Stimulated activated CD4-positive, alpha-beta T cell treated with anti-CD3 and anti-CD28 coated beads, Interleukin-4, amount 100 ng/mL, for 1 hour (primary cell): ENCODE data around the gene TMEM161A.
"Not testable (repeated sequence)": the region's sequence is repeated elsewhere in the genome, so short reads cannot be mapped to it uniquely, and the experiment has no call there.

ENCODE experiments used
- DNase-seq: peaks from one replicate; pipeline ENCODE4 v3.0.0-alpha.2; 2020

Gene TMEM161A

DNA sequence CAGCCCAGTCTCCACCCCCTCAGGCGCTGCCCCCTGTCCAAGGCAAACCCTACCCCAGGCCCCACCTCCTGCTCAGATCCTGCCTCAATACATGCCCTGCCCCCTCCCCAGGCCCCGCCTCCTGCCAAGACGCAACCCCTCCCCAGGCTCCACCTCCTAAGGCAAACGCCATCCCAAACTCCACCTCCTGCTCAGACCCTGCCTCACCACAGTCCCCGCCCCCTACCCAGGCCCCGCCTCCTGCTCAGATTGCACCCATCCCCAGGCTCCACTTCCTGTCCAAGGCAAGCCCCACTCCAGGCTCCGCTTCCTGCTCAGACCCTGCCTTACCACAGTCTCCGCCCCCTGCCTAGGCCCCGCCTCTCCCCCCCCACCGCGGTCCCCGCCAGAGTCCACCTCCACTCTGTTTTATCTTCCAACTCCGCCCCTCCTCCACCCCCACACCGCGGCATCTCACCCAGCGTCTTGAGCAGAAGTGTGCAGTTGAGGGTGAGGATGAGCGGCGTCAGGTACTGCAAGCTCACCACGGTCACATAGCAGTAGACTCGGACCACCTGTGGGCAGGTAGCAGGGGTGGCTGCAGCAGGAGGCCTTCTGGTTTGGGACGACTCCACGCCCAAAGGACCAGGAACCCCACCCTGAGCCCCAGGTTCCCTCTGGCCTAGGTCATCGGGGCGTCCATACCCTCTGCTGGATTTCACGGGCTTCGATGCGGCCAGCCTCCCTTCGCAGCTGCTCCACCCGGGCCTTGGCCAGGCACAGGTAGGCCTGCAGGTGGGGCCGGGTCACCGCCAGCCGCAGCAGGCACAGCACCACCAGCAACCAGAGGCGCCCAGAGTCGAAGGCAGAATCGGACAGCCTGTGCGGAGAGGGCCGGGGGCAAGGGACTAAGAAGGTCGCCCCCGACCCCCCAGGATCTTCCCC is 17.7 kb downstream of the TMEM161A start:
- DNase-seq: no peak

DNA sequence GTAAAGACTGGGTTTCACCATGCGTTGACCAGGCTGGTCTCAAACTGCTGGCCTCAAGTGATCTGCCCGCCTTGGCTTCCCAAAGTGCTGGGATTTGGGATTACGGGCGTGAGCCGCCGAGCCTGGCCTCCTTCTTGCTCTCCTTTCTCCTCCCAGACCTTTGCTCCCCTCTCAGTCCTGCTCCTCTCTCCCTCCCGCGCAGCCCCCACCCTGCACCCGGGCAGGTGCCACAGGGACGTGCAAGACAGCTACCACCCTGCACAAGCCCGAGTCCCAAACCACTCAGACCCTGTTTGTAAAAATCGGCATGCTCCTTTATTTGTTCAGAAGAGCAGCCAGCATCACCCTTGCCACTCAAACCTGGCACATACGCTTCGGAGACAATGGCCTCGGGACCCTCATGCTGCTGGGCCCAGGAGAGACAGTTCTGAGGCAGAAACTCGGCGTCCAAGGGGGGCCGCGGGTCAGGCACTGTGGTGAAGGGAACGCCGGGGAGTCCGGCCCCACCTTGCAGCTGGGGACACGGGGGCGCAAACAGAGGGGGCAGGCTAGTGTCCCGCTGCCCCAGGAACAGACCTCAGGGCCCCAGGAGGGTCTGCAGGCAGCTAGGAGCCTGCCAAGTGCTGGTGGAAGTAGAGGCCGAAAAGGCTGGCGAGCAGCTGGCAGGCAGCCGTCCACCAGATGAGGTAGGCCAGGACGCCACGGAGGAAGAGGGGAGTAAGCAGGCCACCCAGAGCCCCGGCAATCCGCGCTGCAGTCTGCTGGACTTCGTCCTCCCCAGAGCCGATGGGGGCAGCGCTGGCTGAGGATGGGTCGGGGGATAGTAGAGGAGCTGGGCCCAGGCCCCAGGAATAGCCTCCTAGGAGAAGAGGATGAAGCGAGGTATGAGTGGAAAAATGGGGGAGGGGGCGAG is 18.7 kb downstream of the TMEM161A start:
- DNase-seq: no peak

DNA sequence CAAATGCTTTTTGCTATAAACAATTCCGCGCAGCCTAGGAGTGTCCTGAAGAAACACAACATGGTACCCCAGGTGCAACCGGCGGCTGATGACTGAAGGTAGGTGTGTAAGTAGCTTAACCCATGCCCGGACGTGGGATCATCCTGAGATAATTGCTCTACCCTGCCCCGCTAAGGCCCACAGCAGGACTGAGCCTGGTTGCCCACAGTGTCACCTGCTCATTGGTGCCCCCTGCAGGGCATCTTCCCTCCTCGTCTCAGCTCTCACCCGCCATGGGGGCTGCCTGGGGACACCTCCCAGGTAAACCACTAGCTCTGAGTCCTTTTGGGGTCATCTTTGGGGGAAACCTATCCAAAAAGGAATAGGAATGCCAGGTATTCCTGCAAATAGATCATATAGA is 22.3 kb downstream of the TMEM161A start:
- peak; percentile 50 for DNase-seq

DNA sequence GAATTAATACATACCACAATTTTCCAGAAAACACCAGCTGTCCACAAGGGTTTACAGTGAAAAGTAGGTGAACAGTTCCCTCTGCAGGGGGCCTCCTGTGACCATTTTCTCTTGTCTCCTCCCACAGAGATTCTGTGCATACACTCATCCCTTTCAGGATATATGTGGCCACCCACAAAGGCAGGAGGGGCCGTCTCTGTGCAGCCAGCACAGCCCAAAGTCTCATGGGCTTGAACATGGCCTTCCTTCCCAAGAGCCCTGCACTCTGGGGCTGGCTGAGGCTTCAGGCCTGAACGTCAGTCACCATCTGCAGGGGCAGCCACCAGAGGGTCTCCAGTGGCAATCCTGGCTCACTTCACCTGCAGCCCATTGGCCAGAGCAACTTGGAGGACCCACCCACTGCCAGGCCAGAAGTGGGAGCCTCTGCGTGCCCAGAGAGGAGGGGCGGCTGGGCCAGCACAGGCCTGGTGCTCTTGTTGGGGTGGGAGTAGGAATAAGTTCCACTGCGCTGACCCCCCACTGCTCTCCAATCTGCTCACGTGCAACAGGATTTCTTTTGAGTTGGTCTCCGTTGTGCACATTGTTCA is 25.1 kb downstream of the TMEM161A start:
- no peak for DNase-seq

DNA sequence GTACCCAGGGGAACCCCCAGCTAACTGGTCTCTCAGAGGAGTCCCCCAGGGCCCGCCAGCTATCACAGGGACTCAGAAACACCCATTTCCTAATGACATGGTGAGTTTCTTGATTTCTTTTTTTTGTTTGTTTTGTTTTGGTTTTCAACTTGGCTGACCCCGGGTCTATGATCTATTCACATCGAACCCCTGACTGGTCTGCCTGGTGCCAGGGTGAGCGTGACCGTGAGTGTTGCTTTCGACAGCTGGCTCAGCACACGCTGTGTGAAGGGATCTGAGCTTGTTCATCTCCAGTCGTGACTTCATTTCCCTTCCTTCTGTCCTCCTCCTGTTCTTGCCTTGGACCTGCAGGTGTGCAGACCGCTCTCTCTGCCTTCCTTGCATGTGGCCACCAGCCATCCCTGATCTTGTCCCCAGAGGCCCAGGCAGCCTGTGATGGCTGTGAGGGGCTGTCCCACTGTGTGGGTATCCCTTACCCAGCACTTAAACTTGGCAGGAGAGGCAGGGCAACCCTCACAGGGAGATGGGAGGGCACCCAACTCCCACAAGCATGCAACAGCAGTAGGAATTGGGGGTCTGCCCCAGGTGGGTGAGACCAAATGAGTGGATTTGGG is 26.2 kb downstream of the TMEM161A start:
- DNase-seq: no peak

DNA sequence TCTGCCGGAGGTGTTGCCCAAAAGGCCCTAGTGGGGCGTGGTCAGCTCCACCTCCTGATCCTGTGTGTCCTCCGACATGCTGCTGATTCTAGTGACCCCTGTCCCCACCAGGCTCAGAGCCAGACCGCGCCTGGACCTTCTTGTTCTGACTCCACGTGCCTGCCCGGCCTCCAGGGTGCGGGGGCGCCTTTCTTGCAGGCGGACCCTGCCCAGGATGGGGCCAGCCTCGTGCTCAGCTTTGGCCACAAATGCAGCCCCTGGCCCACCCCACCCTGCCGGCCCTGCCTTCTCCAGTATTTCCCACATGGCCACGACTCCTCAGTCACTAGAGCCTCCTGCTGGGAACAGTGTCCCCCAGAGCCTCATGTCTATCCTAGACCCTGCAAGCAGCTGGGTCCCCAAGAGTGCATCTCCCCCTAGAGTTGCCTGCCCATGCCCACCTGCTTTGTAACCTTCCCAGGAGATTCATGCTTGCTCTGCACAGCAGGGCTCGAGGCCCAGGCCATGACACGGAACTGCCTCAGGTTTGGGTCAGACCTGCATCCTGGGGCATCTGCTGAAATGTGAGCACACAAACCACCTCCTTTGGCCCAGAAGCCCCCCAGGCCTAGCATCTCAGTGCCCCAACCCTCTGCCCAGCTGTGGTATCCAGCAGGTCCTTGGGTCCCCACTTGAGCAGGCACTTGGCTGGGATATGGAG is 27.0 kb downstream of the TMEM161A start:
- DNase-seq: no peak

DNA sequence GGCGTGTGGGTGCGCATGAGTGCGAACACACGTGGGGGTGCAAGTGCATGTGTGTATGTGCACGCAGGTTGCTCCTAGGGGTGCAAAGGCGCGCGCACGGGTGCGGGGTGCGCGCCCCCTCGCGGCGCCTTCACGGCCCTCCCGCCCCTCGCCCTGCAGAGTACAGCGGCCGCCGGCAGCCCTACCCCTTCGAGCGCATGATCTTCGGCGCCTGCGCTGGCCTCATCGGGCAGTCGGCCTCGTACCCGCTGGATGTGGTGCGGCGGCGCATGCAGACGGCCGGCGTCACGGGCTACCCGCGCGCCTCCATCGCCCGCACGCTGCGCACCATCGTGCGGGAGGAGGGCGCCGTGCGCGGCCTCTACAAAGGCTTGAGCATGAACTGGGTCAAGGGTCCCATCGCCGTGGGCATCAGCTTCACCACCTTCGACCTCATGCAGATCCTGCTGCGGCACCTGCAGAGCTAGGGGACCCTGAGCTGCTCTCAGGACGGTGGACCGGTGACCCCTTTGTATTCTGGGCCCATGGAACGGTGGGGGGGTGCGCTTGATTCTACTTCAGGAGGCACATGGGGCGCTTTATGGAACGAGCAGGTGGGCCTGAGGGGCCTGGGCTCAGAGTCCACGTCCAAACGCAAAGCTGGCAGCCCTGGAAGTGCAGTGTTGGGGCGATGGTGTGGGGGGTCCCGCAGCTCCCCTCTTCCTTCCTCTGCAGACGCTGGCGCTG is 27.7 kb downstream of the TMEM161A start:
- DNase-seq: peak; percentile 8

DNA sequence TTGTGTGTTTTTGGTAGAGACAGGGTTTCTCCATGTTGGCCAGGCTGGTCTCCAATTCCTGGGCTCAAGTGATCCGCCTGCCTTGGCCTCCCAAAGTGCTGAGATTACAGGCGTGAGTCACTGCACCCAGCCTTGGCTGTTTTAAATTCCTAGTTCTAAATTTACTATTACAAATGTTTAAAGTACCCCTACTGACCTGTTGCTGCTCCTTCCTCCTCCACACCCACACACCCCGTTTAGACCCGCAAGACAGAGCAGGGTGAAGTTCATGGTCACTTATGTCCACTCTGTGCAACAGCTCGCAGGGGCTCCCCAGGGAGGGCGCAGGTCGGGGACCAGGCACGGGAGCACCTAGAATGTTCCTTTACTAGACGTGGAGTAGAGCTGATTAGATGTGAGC is 28.7 kb downstream of the TMEM161A start:
- DNase-seq: no peak

DNA sequence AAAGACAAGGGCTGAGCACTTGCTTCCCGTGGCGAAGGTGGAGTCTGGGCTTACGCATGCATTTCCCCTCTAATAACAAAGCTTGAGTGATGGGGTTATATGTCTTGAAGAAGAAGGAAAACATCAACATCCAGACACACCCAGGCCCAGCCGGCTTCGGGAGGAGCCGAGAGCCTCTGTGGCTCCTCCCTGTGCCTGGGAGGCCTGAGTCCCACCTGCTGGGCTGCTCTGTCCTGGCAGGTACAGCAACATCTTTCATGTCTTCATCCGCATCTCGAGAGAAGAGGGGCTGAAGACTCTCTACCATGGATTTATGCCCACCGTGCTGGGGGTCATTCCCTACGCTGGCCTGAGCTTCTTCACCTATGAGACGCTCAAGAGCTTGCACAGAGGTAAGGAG is 30.6 kb downstream of the TMEM161A start:
- no peak for DNase-seq

DNA sequence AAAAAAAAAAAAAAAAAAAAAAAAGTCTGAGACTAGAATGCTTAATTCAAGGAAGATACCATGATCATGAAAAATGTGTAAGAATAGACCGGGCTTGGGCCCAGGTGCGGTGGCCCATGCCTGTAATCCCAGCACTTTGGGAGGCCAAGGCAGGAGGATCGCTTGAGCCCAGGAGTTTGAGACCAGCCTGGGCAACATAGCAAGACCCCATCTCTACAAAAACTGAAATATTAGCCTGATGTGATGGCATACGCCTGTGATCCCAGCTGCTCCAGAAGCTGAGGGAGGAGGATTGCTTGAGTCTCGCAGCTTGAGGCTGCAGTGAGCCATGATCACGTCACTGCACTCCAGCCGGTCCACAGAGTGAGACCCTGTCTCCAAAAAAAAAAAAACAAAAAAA is 31.3 kb downstream of the TMEM161A start:
- DNase-seq: not testable (repeated sequence)

DNA sequence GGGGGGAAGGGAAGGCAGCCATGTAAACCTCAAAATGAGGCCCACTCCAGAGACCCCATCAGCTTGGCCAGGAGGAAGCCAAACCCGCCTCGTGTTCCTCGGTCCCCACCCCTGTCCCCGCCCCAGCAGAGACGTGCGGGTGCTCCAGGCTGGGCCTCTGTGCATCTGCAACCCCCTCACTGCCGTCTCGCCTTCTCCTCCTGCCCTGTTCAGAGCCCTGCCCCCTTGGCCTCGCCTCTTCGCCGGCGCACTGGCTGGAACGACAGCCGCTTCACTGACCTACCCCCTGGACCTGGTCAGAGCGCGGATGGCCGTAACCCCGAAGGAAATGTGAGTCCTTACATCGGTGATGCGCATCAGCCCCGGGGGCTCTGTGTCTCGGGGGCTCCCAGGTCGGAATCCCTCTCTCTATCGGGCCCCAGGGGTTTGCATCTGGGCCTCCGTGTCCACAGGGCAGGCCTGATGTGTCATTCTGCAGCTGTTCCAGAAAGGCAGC is 32.2 kb downstream of the TMEM161A start:
- no peak for DNase-seq

DNA sequence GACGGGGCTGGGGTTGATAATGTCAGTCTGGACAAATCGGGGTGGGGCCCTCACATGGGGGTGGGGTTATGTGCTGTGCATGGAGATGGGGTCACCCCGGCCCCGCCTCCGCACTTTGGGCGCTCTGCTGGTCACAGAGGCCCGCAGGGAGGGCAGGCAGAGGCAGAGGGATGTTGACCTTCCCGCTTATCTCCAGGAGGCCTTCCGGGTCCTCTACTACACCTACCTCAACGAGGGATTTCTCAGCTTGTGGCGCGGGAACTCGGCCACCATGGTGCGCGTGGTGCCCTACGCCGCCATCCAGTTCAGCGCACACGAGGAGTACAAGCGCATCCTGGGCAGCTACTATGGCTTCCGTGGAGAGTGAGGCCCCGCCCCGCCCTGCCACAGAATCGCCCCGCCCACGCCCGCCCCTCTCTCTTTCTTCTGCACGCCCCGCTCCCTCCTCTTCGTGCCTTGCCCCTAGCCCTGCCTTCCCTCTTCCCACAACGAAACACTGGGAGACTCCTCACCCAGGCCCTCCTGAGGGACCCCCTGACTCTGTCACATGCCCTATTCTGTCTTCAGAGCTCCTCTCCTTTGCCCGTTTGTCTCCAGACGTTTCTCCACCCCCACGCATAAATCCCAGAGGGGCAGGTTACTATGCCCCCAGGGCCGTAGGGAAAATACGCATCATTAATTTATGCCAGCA is 32.8 kb downstream of the TMEM161A start:
- no peak for DNase-seq

DNA sequence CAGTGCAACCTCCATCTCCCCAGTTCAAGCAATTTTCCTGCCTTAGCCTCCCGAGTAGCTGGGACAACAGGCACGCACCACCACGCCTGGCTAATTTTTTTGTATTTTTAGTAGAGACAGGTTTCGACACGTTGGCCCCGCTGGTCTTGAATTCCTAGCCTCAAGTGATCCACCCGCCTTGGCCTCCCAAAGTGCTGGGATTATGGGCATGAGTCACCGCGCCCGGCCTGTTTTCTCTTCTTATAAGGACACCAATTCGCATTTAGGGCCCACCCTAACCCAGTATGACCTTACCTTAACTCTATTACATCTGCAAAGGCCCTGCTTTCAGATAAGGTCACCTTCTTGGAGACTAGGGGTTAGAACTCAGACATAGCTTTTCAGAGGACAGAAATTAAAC is 35.1 kb downstream of the TMEM161A start:
- no peak for DNase-seq

DNA sequence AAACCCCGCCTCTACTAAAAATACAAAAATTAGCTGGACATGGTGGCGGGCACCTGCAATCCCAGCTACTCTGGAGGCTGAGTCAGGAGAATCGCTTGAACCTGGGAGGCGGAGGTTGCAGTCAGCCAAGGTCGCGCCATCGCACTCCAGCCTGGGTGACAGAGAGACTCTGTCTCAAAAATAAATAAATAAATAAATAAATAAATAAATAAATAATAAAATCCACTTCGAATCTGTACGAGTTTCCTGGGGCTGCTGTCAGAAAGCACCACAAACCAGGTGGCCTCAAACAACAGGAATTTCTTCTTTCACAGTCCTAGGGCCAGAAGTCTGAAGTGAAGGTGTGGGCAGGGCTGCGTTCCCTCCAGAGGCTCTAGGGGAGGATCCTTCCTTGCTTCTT is 35.7 kb downstream of the TMEM161A start:
- not testable (repeated sequence) for DNase-seq

DNA sequence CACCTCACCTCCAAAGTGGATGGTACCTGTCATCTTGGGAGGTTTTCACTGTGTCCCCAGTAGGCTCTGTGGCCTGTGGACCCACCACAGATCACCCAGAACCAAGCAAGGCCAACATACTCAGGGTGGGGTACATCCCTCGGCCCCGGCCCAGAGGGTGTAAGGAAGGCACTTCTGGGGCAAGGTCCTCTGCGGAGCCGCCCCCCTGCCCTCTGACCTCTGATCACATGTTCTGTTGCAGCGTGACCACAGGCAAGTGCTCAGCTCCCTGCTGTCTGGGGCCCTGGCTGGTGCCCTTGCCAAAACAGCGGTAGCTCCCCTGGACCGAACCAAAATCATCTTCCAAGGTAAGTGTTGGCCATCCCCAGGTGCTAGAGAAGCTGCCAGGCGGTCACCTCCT is 36.7 kb downstream of the TMEM161A start:
- DNase-seq: no peak

DNA sequence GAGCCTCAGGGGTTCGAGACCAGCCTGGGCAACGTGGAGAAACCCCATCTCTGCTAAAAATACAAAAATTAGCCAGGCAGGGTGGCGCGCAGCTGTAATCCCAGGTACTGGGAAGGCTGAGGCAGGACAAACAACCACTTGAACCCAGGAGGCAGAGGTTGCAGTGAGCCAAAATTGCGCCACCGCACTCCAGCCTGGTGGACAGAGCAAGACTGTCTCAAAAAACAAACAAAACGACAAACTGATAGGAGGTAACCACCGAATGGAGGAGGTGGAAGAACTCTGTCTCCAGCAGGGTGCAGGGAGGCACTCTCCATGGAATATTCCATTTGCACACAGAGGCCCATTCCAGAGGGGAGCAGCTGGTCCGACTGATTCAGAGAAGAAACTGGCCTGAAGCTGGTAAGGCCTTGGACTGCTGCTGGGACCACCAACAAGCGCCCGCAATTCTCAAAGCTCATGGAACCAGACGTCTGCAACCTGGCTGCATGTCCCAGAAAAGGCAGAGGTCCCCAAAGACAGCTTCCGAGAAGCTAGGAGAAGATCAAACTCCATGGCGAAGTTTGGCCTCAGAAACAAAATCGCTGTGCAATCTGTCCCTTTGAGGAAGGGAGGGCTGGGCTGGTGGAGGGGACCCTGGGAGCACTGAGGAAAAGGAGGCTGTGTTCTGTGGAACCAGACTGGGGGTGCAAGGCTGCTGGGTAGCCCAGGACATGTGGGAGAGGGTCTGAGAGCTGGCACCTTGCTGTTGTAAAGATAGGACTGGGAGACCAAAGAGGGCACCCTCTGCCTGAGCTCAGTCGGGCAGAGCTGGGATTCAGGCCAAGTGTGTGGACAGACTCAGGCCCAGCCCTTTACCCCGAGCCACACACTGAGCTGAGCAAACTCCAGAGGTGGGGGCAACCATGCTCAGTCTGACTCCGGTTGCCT is 39.3 kb downstream of the TMEM161A start:
- DNase-seq: no peak

DNA sequence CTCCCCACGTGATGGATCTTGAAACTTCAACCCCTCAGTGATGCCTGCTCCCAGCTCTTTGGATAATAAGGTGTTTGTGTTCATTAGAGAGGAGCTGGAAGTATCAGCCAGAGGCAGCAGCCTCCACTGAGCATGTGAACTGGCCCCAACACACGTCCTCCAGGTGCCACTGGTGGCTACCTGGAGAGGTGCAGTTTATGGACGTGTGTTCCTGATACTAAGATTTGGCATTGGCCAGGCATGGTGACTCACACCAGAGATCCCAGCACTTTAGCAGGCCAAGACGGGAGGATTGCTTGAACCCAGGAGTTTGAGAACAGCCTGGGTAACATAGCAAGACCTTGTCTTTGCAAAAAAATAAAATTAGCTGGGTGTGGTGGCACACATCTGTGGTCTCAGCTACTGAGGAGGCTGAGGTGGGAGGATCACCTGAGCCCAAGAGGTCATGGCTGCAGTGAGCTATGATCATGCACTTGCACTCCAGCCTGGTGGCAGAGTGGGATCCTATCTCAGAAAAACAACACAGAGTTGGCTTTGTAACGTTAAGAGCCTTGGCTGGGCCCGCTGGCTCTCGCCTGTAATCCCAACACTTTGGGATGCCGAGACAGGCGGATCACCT is 40.1 kb downstream of the TMEM161A start:
- no peak for DNase-seq

DNA sequence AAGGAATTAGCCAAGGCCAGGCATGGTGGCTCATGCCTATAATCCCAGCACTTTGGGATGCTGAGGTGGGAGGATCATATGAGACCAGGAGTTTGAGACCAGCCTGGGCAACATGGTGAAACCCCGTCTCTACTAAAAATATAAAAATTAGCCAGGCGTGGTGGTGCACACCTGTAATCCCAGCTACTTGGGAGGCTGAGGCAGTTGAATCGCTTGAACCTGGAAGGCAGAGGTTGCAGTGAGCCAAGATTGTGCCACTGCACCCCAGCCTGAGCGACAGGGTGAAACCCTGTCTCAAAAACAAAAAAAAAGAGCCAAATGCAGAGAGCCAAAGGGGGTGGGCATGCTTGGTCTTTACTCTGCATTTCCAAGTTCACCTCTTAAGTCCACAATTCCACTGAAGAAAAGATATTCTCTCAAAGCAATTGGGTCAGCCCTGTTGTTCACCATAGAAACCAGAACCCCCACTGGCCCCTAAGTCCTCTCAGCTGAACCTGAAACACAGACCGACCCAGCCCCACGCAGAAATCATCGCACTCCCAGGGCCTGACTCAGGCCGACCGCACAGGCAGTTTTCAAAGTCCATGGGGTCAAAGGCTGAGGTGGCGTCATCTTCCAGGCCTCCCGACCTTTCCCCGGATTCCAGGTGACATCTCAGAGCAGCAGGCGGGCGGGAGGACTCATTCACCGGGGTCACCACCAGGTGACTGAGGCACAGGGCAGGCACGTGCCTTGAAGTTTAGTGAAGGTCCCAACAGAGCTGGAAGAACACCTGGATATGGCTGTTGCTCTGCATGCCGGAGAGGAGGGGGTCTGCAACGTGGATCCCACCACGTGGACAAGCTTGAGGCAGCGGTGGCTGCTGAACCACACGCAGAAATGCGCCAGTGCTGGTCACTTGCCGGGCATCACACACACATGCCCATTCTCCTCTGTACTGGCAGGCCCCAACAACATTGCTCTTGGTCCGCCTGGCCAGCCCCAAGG is 41.3 kb downstream of the TMEM161A start:
- no peak for DNase-seq
